ENCODE measurements around the gene OR56A1. TPM values are rescaled to one million over a fixed set of nuclear protein-coding genes. Genes with fewer than 3 reads are reported as not detected.

OR56A1 gene
- total and polyA plus RNA-seq, 2 of the 4 experiments (the other 2 are of a cell fraction), result not detected

DNA sequence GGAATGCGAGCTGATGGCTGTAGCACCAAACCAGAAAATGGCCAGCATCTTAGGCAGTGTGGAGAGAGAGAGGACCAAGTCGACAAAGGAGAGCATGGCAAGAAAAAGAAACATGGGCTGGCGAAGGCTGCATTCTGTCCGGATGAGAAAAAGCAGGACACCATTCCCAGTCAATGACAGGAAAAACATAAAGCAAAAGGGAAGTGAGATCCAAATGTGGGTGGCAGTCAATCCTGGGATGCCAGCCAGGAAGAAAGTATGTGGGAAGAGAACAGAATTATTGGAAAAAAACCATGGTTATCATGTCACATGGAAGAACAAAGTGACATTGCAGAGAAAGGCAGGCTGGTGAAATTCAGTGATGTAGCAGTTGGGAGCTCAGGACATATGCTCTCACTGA lies 36.9 kb upstream of the OR56A1 start:
- in situ Hi-C loops (cut with MboI; ENCODE audit: low sequenced_read_pairs) (no loop called here), dilution Hi-C loops (cut with HindIII; ENCODE audit: low sequenced_read_pairs, unreplicated experiment) (no loop called here), intact Hi-C loops (cut with micrococcal nuclease) (no loop called here)
- Histone ChIP-seq H2BK20ac (ENCODE audit: low read depth, low read length) (no peak overlapping the region), H3K79me1 (ENCODE audit: low read depth in 1 of 2, low read length in 2 of 2) (no peaks in the 10 kb centered on the region), H2AK5ac (ENCODE audit: low read depth, low read length) (no peak overlapping the region), H2BK120ac (ENCODE audit: low read depth, low read length) (no peak overlapping the region), H3K23ac (ENCODE audit: low read depth, low read length) (no peak overlapping the region), H2BK15ac (ENCODE audit: low read depth, low read length) (no peak overlapping the region), H3K14ac (replicated peaks; ENCODE audit: low read depth, low read length) (no peak overlapping the region), H3K9me1 (ENCODE audit: insufficient read depth, low read length) (no peaks in the 10 kb centered on the region), H3K4me3 (ENCODE audit: insufficient read depth, low read depth, low read length) (no peak overlapping the region), H4K5ac (ENCODE audit: low read depth, low read length) (no peak overlapping the region), H2BK5ac (ENCODE audit: low read depth, low read length, poor library complexity, severe bottlenecking) (no peak overlapping the region), H3K4me1 (ENCODE audit: control insufficient read depth, insufficient read depth, low read length) (no peaks in the 10 kb centered on the region), H3K4ac (ENCODE audit: low read depth, low read length) (no peak overlapping the region), H3K27me3 (ENCODE audit: control insufficient read depth, insufficient read depth, low read length) (no peaks in the 10 kb centered on the region), H3K18ac (ENCODE audit: low read depth, low read length) (no peak overlapping the region), H3K36me3 (ENCODE audit: control insufficient read depth, insufficient read depth, low read length) (no peaks in the 10 kb centered on the region), H3K9ac (ENCODE audit: low read depth, low read length) (no peak overlapping the region), H4K20me1 (ENCODE audit: insufficient read depth, low read length) (no peaks in the 10 kb centered on the region), H3K56ac (ENCODE audit: extremely low read depth, insufficient read depth, low read length) (no peak overlapping the region), H2AK9ac (replicated peaks; ENCODE audit: low read depth, low read length, poor library complexity) (no peak overlapping the region), H3K27ac (ENCODE audit: insufficient read depth, low read length) (no peak overlapping the region), H4K91ac (ENCODE audit: insufficient read depth, low read depth, low read length) (no peak overlapping the region), H4K8ac (ENCODE audit: low read depth in 2 of 2, low read length in 2 of 2) (no peak overlapping the region), H3K9me3 (ENCODE audit: control insufficient read depth, insufficient read depth, low read length) (no peaks in the 10 kb centered on the region), H3K4me2 (ENCODE audit: low read depth, low read length) (no peak overlapping the region), H2AFZ (replicated peaks; ENCODE audit: low read length, poor library complexity) (no peak overlapping the region)
- no peak for TF ChIP-seq USF2 (IDR thresholded peaks at IDR 0.05; ENCODE audit: low read depth, low read length)
- WGBS, 2 experiments (ENCODE audit: extremely low coverage in 2 of 2, insufficient read length in 1 of 2), result 27% methylated on average over 3 of the region's 4 CpGs; no CpG with 5 or more reads in 1 of the 2 experiments
- no peak for ATAC-seq (ENCODE audit: low read depth)
- no TSS peak for BruUV-seq (replicated peaks)
- ChIA-PET CTCF (no interaction called here), POLR2A (ENCODE audit: unreplicated experiment) (no interaction called here)
- no peak for DNase-seq

All from IMR-90 (cell line).